ENCODE results near the gene BCL7C.

The BCL7C gene

GRCh38 chr16:30922960-30923535 is 29.2 kb upstream of the BCL7C start:
- peak overlapping the region; percentile 96 to 97 for H3K27ac ChIP-seq (ENCODE audit: low read depth in 2 of 2, low read length in 2 of 2)
- H3K36me3 ChIP-seq (ENCODE audit: control insufficient read depth in 2 of 2, insufficient read depth in 2 of 2, low read length in 2 of 2) = peaks cover 3 to 9% of the 10 kb centered on the region in 2 donors

GRCh38 chr16:30922420-30922959 is 28.6 kb upstream of the BCL7C start:
- peak overlapping the region; percentile 88 to 98 for H3K4me3 ChIP-seq (ENCODE audit: low read length in 2 of 2)
- H3K9ac ChIP-seq (ENCODE audit: low read depth in 1 of 2, low read length in 2 of 2) = peak overlapping the region; percentile 73 to 90
- peak overlapping the region; percentile 96 to 97 for H3K27ac ChIP-seq (ENCODE audit: low read depth in 2 of 2, low read length in 2 of 2)
- H3K27me3 ChIP-seq (ENCODE audit: control insufficient read depth in 2 of 2, insufficient read depth in 2 of 2, low read length in 2 of 2) = no peaks in the 10 kb centered on the region
- no peaks in the 10 kb centered on the region for H3K9me3 ChIP-seq (ENCODE audit: control insufficient read depth in 2 of 2, low read length in 2 of 2)
- peaks cover 4 to 5% of the 10 kb centered on the region in 2 donors for H3K4me1 ChIP-seq (ENCODE audit: control insufficient read depth in 2 of 2, insufficient read depth in 2 of 2, low read length in 2 of 2)
- H3K36me3 ChIP-seq (ENCODE audit: control insufficient read depth in 2 of 2, insufficient read depth in 2 of 2, low read length in 2 of 2) = peaks cover 3 to 9% of the 10 kb centered on the region in 2 donors

More at GRCh38 chr16:30922960-30923535, 29.2 kb upstream of the BCL7C start:
- H3K27me3 ChIP-seq (ENCODE audit: control insufficient read depth in 2 of 2, insufficient read depth in 2 of 2, low read length in 2 of 2) = no peaks in the 10 kb centered on the region
- H3K4me1 ChIP-seq (ENCODE audit: control insufficient read depth in 2 of 2, insufficient read depth in 2 of 2, low read length in 2 of 2) = peaks cover 4 to 5% of the 10 kb centered on the region in 2 donors
- H3K9ac ChIP-seq (ENCODE audit: low read depth in 1 of 2, low read length in 2 of 2) = peak overlapping the region; percentile 73 to 90
- H3K4me3 ChIP-seq (ENCODE audit: low read length in 2 of 2) = peak overlapping the region; percentile 88 to 98
- H3K9me3 ChIP-seq (ENCODE audit: control insufficient read depth in 2 of 2, low read length in 2 of 2) = no peaks in the 10 kb centered on the region

- H3K4me3 ChIP-seq (ENCODE audit: low read length in 2 of 2) = peak overlapping the region; percentile 68 to 98
- H3K27ac ChIP-seq (ENCODE audit: low read depth in 2 of 2, low read length in 2 of 2) = peak overlapping the region; percentile 96 to 97
- no peaks in the 10 kb centered on the region for H3K9me3 ChIP-seq (ENCODE audit: control insufficient read depth in 2 of 2, low read length in 2 of 2)
These were observed 28.0 kb upstream of the BCL7C start for GRCh38 chr16:30921748-30922419.

DNA sequence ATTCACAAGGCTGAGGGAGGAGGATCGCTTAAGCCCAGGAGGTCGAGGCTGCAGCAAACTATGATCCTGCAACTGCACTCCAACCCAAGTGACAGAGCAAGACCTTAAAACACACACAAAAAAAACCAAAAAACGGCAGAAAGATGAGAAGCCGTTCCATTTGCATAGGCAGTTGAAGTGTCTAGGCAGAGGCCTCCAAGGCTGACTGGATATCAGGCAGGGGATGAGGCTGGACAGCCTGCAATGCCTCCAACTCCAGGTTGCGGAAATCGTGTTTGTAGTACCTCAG is 27.5 kb upstream of the BCL7C start:
- H3K4me3 ChIP-seq (ENCODE audit: low read length in 2 of 2) = peak overlapping the region; percentile 68 to 98
- no peaks in the 10 kb centered on the region for H3K9me3 ChIP-seq (ENCODE audit: control insufficient read depth in 2 of 2, low read length in 2 of 2)
- peaks cover 4 to 5% of the 10 kb centered on the region in 2 donors for H3K4me1 ChIP-seq (ENCODE audit: control insufficient read depth in 2 of 2, insufficient read depth in 2 of 2, low read length in 2 of 2)
- H3K9ac ChIP-seq (ENCODE audit: low read depth in 1 of 2, low read length in 2 of 2) = peak overlapping the region; percentile 71 to 75
- peak overlapping the region; percentile 96 to 97 for H3K27ac ChIP-seq (ENCODE audit: low read depth in 2 of 2, low read length in 2 of 2)
- H3K36me3 ChIP-seq (ENCODE audit: control insufficient read depth in 2 of 2, insufficient read depth in 2 of 2, low read length in 2 of 2) = peaks cover 3 to 4% of the 10 kb centered on the region in 2 donors
- no peaks in the 10 kb centered on the region for H3K27me3 ChIP-seq (ENCODE audit: control insufficient read depth in 2 of 2, insufficient read depth in 2 of 2, low read length in 2 of 2)

More at GRCh38 chr16:30921748-30922419, 28.0 kb upstream of the BCL7C start:
- H3K9ac ChIP-seq (ENCODE audit: low read depth in 1 of 2, low read length in 2 of 2) = peak overlapping the region; percentile 71 to 75
- H3K4me1 ChIP-seq (ENCODE audit: control insufficient read depth in 2 of 2, insufficient read depth in 2 of 2, low read length in 2 of 2) = peaks cover 4 to 5% of the 10 kb centered on the region in 2 donors
- peaks cover 3 to 6% of the 10 kb centered on the region in 2 donors for H3K36me3 ChIP-seq (ENCODE audit: control insufficient read depth in 2 of 2, insufficient read depth in 2 of 2, low read length in 2 of 2)
- no peaks in the 10 kb centered on the region for H3K27me3 ChIP-seq (ENCODE audit: control insufficient read depth in 2 of 2, insufficient read depth in 2 of 2, low read length in 2 of 2)

GRCh38 chr16:30920891-30921290 is 27.0 kb upstream of the BCL7C start:
- H3K36me3 ChIP-seq (ENCODE audit: control insufficient read depth in 2 of 2, insufficient read depth in 2 of 2, low read length in 2 of 2) = no peaks in the 10 kb centered on the region
- no peak overlapping the region for H3K4me3 ChIP-seq (ENCODE audit: low read length in 2 of 2)
- peaks cover 4 to 5% of the 10 kb centered on the region in 2 donors for H3K4me1 ChIP-seq (ENCODE audit: control insufficient read depth in 2 of 2, insufficient read depth in 2 of 2, low read length in 2 of 2)
- no peaks in the 10 kb centered on the region for H3K27me3 ChIP-seq (ENCODE audit: control insufficient read depth in 2 of 2, insufficient read depth in 2 of 2, low read length in 2 of 2)
- H3K9ac ChIP-seq (ENCODE audit: low read depth in 1 of 2, low read length in 2 of 2) = no peak overlapping the region
- no peaks in the 10 kb centered on the region for H3K9me3 ChIP-seq (ENCODE audit: control insufficient read depth in 2 of 2, low read length in 2 of 2)
- H3K27ac ChIP-seq (ENCODE audit: low read depth in 2 of 2, low read length in 2 of 2) = no peak overlapping the region

DNA sequence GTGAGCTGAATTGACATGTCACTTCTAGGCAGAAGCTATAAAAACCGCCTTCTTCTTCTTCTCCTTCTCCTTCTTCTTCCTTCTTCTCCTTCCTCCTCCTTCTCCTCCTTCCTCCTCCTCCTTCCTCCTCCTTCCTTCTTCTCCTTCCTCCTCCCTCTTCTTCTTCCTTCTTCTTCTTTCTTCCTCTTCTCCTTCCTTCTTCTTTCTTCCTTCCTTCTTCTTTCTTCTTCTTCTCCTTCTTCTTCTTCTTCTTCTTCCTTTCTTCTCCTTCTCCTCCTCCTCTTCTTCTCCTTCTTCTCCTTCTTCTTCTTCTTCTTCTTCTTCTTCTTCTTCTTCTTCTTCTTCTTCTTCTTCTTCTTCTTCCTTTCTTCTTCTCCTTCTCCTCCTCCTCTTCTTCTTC is 24.7 kb upstream of the BCL7C start:
- H3K9me3 ChIP-seq (ENCODE audit: control insufficient read depth in 2 of 2, low read length in 2 of 2) = no peaks in the 10 kb centered on the region
- peaks cover 4 to 5% of the 10 kb centered on the region in 2 donors for H3K4me1 ChIP-seq (ENCODE audit: control insufficient read depth in 2 of 2, insufficient read depth in 2 of 2, low read length in 2 of 2)
- no peaks in the 10 kb centered on the region for H3K27me3 ChIP-seq (ENCODE audit: control insufficient read depth in 2 of 2, insufficient read depth in 2 of 2, low read length in 2 of 2)
- no peak overlapping the region for H3K27ac ChIP-seq (ENCODE audit: low read depth in 2 of 2, low read length in 2 of 2)
- no peaks in the 10 kb centered on the region for H3K36me3 ChIP-seq (ENCODE audit: control insufficient read depth in 2 of 2, insufficient read depth in 2 of 2, low read length in 2 of 2)
- no peak overlapping the region for H3K9ac ChIP-seq (ENCODE audit: low read depth in 1 of 2, low read length in 2 of 2)
- no peak overlapping the region for H3K4me3 ChIP-seq (ENCODE audit: low read length in 2 of 2)

- Histone ChIP-seq H3K9me3 (ENCODE audit: control insufficient read depth in 2 of 2, low read length in 2 of 2) (no peaks in the 10 kb centered on the region), H3K27ac (ENCODE audit: low read depth in 2 of 2, low read length in 2 of 2) (no peak overlapping the region), H3K4me3 (ENCODE audit: low read length in 2 of 2) (no peak overlapping the region), H3K36me3 (ENCODE audit: control insufficient read depth in 2 of 2, insufficient read depth in 2 of 2, low read length in 2 of 2) (no peaks in the 10 kb centered on the region), H3K27me3 (ENCODE audit: control insufficient read depth in 2 of 2, insufficient read depth in 2 of 2, low read length in 2 of 2) (no peaks in the 10 kb centered on the region), H3K4me1 (ENCODE audit: control insufficient read depth in 2 of 2, insufficient read depth in 2 of 2, low read length in 2 of 2) (no peaks in the 10 kb centered on the region), H3K9ac (ENCODE audit: low read depth in 1 of 2, low read length in 2 of 2) (no peak overlapping the region)
These were observed 21.0 kb upstream of the BCL7C start for GRCh38 chr16:30914830-30915229.

DNA sequence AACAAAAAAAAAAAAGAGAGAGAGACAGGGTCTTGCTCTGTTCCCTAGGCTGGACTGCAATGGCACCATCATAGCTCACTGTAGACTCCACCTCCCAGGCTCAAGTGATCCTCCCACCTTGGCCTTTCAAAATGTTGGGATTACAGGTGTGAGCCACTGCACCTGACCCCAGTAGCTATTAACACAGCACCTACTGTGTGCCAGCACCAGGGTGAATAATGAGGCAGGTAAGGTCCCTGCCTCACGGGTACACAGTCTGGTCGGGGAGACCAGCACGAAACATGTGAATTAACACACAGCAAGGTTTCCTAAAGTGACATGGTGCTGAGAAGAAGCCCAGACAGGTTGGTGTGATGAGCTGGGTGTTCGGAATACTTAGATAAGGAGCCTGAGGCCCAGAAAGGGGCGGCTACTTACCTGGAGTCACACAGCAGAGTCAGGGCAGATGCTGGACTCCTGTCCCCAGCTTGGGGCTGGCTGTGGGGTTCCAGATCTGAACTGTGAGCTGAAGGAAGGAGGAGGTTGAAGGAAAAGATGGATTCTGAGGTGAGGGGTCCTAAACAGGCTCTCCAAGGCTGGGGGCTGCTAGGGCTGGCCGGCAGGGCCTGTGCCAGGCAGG is 19.0 kb upstream of the BCL7C start:
- no peaks in the 10 kb centered on the region for H3K27me3 ChIP-seq (ENCODE audit: control insufficient read depth in 2 of 2, insufficient read depth in 2 of 2, low read length in 2 of 2)
- no peak overlapping the region for H3K9ac ChIP-seq (ENCODE audit: low read depth in 1 of 2, low read length in 2 of 2)
- H3K9me3 ChIP-seq (ENCODE audit: control insufficient read depth in 2 of 2, low read length in 2 of 2) = no peaks in the 10 kb centered on the region
- no peak overlapping the region for H3K27ac ChIP-seq (ENCODE audit: low read depth in 2 of 2, low read length in 2 of 2)
- H3K4me3 ChIP-seq (ENCODE audit: low read length in 2 of 2) = no peak overlapping the region
- no peaks in the 10 kb centered on the region for H3K36me3 ChIP-seq (ENCODE audit: control insufficient read depth in 2 of 2, insufficient read depth in 2 of 2, low read length in 2 of 2)
- no peaks in the 10 kb centered on the region for H3K4me1 ChIP-seq (ENCODE audit: control insufficient read depth in 2 of 2, insufficient read depth in 2 of 2, low read length in 2 of 2)

DNA sequence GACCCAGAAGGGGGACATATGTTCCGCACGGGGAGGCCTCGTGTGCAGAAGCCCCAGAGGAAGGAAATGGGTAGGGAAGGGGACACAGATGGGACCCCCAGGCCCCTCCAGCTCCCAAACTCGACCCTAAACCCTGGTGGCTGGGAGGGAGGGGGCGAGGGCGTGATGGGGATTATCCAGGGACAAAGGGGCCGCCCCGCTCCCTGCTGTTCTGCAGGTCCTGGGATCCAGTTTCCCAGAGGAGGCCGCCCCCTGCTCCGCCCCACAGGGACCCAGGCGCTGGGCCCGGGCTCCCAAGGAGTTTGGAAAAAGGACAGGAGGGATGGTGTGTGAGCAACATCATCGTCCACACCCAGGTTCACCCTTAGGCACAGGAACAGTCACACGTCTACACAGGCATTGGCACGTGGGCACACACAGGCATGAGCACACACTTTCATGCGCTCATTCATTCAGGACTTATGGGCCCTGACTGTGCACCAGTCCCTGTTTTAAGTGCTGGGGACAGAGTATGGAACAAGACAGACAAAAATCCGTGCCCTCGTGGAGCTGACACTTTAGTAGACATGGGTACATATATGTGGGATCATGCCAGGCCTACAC is 16.7 kb upstream of the BCL7C start:
- H3K27ac ChIP-seq (ENCODE audit: low read depth in 2 of 2, low read length in 2 of 2) = no peak overlapping the region
- no peaks in the 10 kb centered on the region for H3K4me1 ChIP-seq (ENCODE audit: control insufficient read depth in 2 of 2, insufficient read depth in 2 of 2, low read length in 2 of 2)
- H3K36me3 ChIP-seq (ENCODE audit: control insufficient read depth in 2 of 2, insufficient read depth in 2 of 2, low read length in 2 of 2) = no peaks in the 10 kb centered on the region
- H3K27me3 ChIP-seq (ENCODE audit: control insufficient read depth in 2 of 2, insufficient read depth in 2 of 2, low read length in 2 of 2) = no peaks in the 10 kb centered on the region
- H3K9ac ChIP-seq (ENCODE audit: low read depth in 1 of 2, low read length in 2 of 2) = no peak overlapping the region
- no peak overlapping the region for H3K4me3 ChIP-seq (ENCODE audit: low read length in 2 of 2)
- no peaks in the 10 kb centered on the region for H3K9me3 ChIP-seq (ENCODE audit: control insufficient read depth in 2 of 2, low read length in 2 of 2)

DNA sequence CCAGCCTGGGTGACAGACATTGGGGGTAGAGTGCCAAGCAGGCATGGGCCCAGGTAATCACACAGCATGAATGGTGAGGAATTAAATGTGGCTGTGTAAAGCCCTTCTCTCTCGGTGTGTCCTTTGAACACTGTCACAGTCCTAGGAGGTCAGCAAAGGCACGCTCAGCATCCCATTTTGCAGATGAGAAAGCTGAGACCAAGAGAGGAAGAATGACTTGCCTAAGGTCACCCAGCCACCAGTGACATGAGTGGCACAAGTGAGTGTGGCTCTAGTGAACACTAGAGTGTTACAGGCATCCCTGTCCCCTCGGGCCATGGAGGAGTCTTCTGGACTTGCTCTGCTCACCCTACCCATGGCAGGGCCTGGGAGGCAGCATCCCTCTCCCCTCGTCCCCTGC is 13.2 kb upstream of the BCL7C start:
- H3K4me3 ChIP-seq (ENCODE audit: low read length in 2 of 2) = no peak overlapping the region
- H3K27me3 ChIP-seq (ENCODE audit: control insufficient read depth in 2 of 2, insufficient read depth in 2 of 2, low read length in 2 of 2) = no peaks in the 10 kb centered on the region
- H3K4me1 ChIP-seq (ENCODE audit: control insufficient read depth in 2 of 2, insufficient read depth in 2 of 2, low read length in 2 of 2) = peaks cover 4 to 13% of the 10 kb centered on the region in 2 donors
- no peak overlapping the region for H3K9ac ChIP-seq (ENCODE audit: low read depth in 1 of 2, low read length in 2 of 2)
- H3K27ac ChIP-seq (ENCODE audit: low read depth in 2 of 2, low read length in 2 of 2) = no peak overlapping the region
- H3K36me3 ChIP-seq (ENCODE audit: control insufficient read depth in 2 of 2, insufficient read depth in 2 of 2, low read length in 2 of 2) = no peaks in the 10 kb centered on the region
- H3K9me3 ChIP-seq (ENCODE audit: control insufficient read depth in 2 of 2, low read length in 2 of 2) = no peaks in the 10 kb centered on the region

All from mucosa of rectum (tissue), 2 donors.